H9 (cell line): ENCODE results near the gene ANKRD17. TPM values are rescaled to one million over a fixed set of nuclear protein-coding genes. Genes with fewer than 3 reads are reported as not detected.
A peak's percentile ranks its signal among the peaks of the same experiment; 100 is the strongest.

Experiments used
- DNase-seq: peaks from one replicate; pipeline ENCODE4 v3.0.0-alpha.2; 2017
- H2AFZ ChIP-seq: one replicate; pipeline ENCODE4 v1.6.1; 2013; ENCODE audit warnings: mild to moderate bottlenecking, low read length, control low read depth, moderate library complexity
- H2AK5ac ChIP-seq: 2 replicates; pipeline ENCODE4 v1.6.1; 2013; ENCODE audit warnings: low read length, control low read depth, mixed read lengths; ENCODE audit not compliant: insufficient read length
- H2BK120ac ChIP-seq: one replicate; pipeline ENCODE4 v1.6.1; 2013; ENCODE audit warnings: low read depth, mild to moderate bottlenecking, low read length, control low read depth, inconsistent platforms; ENCODE audit not compliant: poor library complexity, severe bottlenecking
- H2BK12ac ChIP-seq: 2 replicates; pipeline ENCODE4 v1.6.1; 2013; ENCODE audit warnings: low read length, control low read depth, mixed read lengths, low read depth; ENCODE audit not compliant: insufficient read length
- H2BK15ac ChIP-seq: 2 replicates; pipeline ENCODE4 v1.6.1; 2013; ENCODE audit warnings: low read depth, low read length, control low read depth
- H2BK20ac ChIP-seq: one replicate; pipeline ENCODE4 v1.6.1; 2013; ENCODE audit warnings: low read depth, mild to moderate bottlenecking, low read length, control low read depth, inconsistent platforms; ENCODE audit not compliant: poor library complexity, severe bottlenecking
- H2BK5ac ChIP-seq: 2 replicates; pipeline ENCODE4 v1.6.1; 2013; ENCODE audit warnings: low read length, control low read depth, mixed read lengths; ENCODE audit not compliant: insufficient read length
- H3K14ac ChIP-seq: 2 replicates; pipeline ENCODE4 v1.6.1; 2013; ENCODE audit warnings: low read length, control low read depth; ENCODE audit not compliant: insufficient read depth
- H3K18ac ChIP-seq: 2 replicates; pipeline ENCODE4 v1.6.1; 2013; ENCODE audit warnings: low read depth, mild to moderate bottlenecking, mixed read lengths, low read length, control low read depth; ENCODE audit not compliant: insufficient read length
- H3K23ac ChIP-seq: 2 replicates; pipeline ENCODE4 v1.6.1; 2013; ENCODE audit warnings: low read length, control low read depth, mixed read lengths, low read depth; ENCODE audit not compliant: insufficient read length
- H3K23me2 ChIP-seq: 2 replicates; pipeline ENCODE4 v1.6.1; 2013; ENCODE audit warnings: low read depth, mild to moderate bottlenecking, mixed read lengths, low read length, control low read depth; ENCODE audit not compliant: insufficient read length, poor library complexity, severe bottlenecking
- H3K27ac ChIP-seq: 2 replicates; pipeline ENCODE4 v1.5.1; 2013; ENCODE audit warnings: low read length, control low read depth, mixed read lengths, low read depth; ENCODE audit not compliant: insufficient read length
- H3K27me3 ChIP-seq: 2 replicates; pipeline ENCODE4 v1.6.1; 2013; ENCODE audit warnings: low read length, control low read depth, inconsistent platforms; ENCODE audit not compliant: insufficient read depth
- H3K4ac ChIP-seq: 2 replicates; pipeline ENCODE4 v1.6.1; 2013; ENCODE audit warnings: low read depth, mild to moderate bottlenecking, control low read depth, inconsistent platforms, low read length, moderate library complexity
- H3K4me1 ChIP-seq: 2 replicates; pipeline ENCODE4 v1.6.1; 2013; ENCODE audit warnings: low read length, control low read depth, inconsistent platforms; ENCODE audit not compliant: insufficient read depth
- H3K4me2 ChIP-seq: 2 replicates; pipeline ENCODE4 v1.6.1; 2013; ENCODE audit warnings: low read length, control low read depth, mixed read lengths; ENCODE audit not compliant: insufficient read length, insufficient read depth
- H3K56ac ChIP-seq: 2 replicates; pipeline ENCODE4 v1.6.1; 2013; ENCODE audit warnings: low read depth, mild to moderate bottlenecking, mixed read lengths, low read length, control low read depth; ENCODE audit not compliant: insufficient read length
- H3K79me1 ChIP-seq: 2 replicates; pipeline ENCODE4 v1.6.1; 2013; ENCODE audit warnings: low read depth, mild to moderate bottlenecking, moderate library complexity, low read length, control low read depth, inconsistent platforms; ENCODE audit not compliant: insufficient read depth, poor library complexity, severe bottlenecking
- H3K79me2 ChIP-seq: 2 replicates; pipeline ENCODE4 v1.6.1; 2013; ENCODE audit warnings: low read length, control low read depth, inconsistent platforms; ENCODE audit not compliant: insufficient read depth
- H3K9ac ChIP-seq: 2 replicates; pipeline ENCODE4 v1.6.1; 2013; ENCODE audit warnings: low read length, control low read depth, mixed read lengths; ENCODE audit not compliant: insufficient read length; ENCODE audit errors: extremely low read depth
- H3K9me3 ChIP-seq: one replicate; pipeline ENCODE4 v1.6.1; 2013; ENCODE audit warnings: low read depth, low read length, inconsistent platforms; ENCODE audit not compliant: control insufficient read depth
- H3T11ph ChIP-seq: one replicate; pipeline ENCODE4 v1.6.1; 2013; ENCODE audit warnings: mild to moderate bottlenecking, low read length, control low read depth, inconsistent platforms
- H4K20me1 ChIP-seq: one replicate; pipeline ENCODE4 v1.6.1; 2013; ENCODE audit not compliant: control insufficient read depth, insufficient read length, insufficient read depth
- H4K5ac ChIP-seq: 2 replicates; pipeline ENCODE4 v1.6.1; 2013; ENCODE audit warnings: low read depth, mild to moderate bottlenecking, mixed read lengths, low read length, control low read depth; ENCODE audit not compliant: insufficient read length
- H4K8ac ChIP-seq: replicated peaks from 2 replicates; pipeline ENCODE4 v1.6.1; 2013; ENCODE audit warnings: low read length, control low read depth, mixed read lengths, low read depth; ENCODE audit not compliant: insufficient read length
- H4K91ac ChIP-seq: 2 replicates; pipeline ENCODE4 v1.6.1; 2013; ENCODE audit warnings: low read depth, mild to moderate bottlenecking, moderate library complexity, mixed read lengths, low read length, control low read depth; ENCODE audit not compliant: insufficient read length
- H3K27ac Mint-ChIP-seq, 3 experiments: 2 replicates in 2 of 3; 3 replicates in 1 of 3; pipeline ENCODE4 v1.8.0; 2020 to 2021; ENCODE audit warnings: mixed read lengths in 3 of 3, mild to moderate bottlenecking in 1 of 3, moderate library complexity in 1 of 3
- H3K27me3 Mint-ChIP-seq: 2 replicates; pipeline ENCODE4 v1.8.0; 2021; ENCODE audit warnings: low read depth, mild to moderate bottlenecking, moderate library complexity, mixed read lengths
- H3K36me3 Mint-ChIP-seq, 3 experiments: 2 replicates in 2 of 3; 3 replicates in 1 of 3; pipeline ENCODE4 v1.8.0; 2020 to 2021; ENCODE audit warnings: low read depth in 3 of 3, mixed read lengths in 3 of 3; ENCODE audit not compliant: insufficient read depth in 1 of 3
- H3K4me1 Mint-ChIP-seq, 2 experiments: 2 replicates each; pipeline ENCODE4 v1.8.0; 2020; ENCODE audit warnings: mixed read lengths in 2 of 2
- H3K4me3 Mint-ChIP-seq, 2 experiments: 2 replicates in 1 of 2; 3 replicates in 1 of 2; pipeline ENCODE4 v1.8.0; 2020 to 2021; ENCODE audit warnings: mild to moderate bottlenecking in 2 of 2, mixed read lengths in 2 of 2, moderate library complexity in 1 of 2
- H3K9me3 Mint-ChIP-seq, 2 experiments: 2 replicates in 1 of 2; 3 replicates in 1 of 2; pipeline ENCODE4 v1.8.0; 2020; ENCODE audit warnings: mild to moderate bottlenecking in 2 of 2, mixed read lengths in 2 of 2, moderate library complexity in 1 of 2
- CTCF ChIP-seq: fragments of 200-600 bp; sonication (generic); conservative IDR thresholded peaks from 3 replicates; pipeline ENCODE4 v1.8.0; 2021; ENCODE audit warnings: antibody characterized with exemption, mild to moderate bottlenecking
- whole genome bisulfite sequencing: extraction: QIAGEN DNeasy Blood & Tissue Kit; methylation state at CpG from one replicate; pipeline ENCODE4 v1.1.7; 2013; ENCODE audit warnings: missing lambda C conversion rate, low lambda C conversion rate, mixed read lengths; ENCODE audit not compliant: insufficient read length; ENCODE audit errors: extremely low coverage; 5-methylcytosine and 5-hydroxymethylcytosine counted together
- total RNA-seq: library from RNA; stranded (reverse); gene quantifications from 2 replicates; pipeline ENCODE4 v1.2.1, GENCODE V29; 2021

The ANKRD17 gene
- total RNA-seq, 1 experiment from 2014 or later, result 82.4 TPM

DNA sequence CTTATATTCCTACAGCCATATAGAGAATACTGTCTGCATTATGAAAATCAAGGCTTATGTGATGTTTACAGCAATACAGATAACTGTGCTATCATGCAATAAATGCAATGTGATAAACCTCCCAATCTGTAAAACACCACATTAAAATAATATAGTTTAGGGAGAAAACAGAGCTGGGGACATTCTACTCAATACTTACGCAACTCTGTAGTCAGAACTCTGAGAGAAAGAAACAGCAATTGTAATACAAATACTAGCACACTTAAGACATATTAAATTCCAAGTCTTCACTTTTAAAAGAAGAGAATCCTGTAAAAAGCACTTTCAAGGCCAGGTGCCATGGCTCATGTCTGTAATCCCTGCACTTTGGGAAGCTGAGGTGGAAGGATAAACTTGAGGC lies 61.4 kb downstream of the ANKRD17 start:
- Mint-ChIP-seq H3K4me1 (peaks cover 21 to 26% of the 10 kb centered on the region in 2 experiments), H3K27me3 (no peaks in the 10 kb centered on the region), H3K27ac (peak overlapping the region in 1 of 3 experiments; percentile 82; a peak in 1 of 7 replicates), H3K36me3 (no peaks in the 10 kb centered on the region; a peak in 1 of 7 replicates), H3K4me3 (no peak overlapping the region), H3K9me3 (no peaks in the 10 kb centered on the region)
- TF ChIP-seq CTCF, result no peak
- no peak overlapping the region for H4K91ac ChIP-seq
- no peaks in the 10 kb centered on the region for H3K4me1 ChIP-seq
- no peak for DNase-seq
- H3T11ph ChIP-seq, result no peak overlapping the region
- H2BK5ac ChIP-seq, result no peak overlapping the region
- H2BK12ac ChIP-seq, result no peak overlapping the region
- H2BK20ac ChIP-seq, result no peak overlapping the region
- no peak overlapping the region for H3K4me2 ChIP-seq
- no peak overlapping the region for H2AFZ ChIP-seq
- H3K79me2 ChIP-seq, result peaks cover 3% of the 10 kb centered on the region; the same call in 1 of the 2 replicates
- H3K14ac ChIP-seq, result no peak overlapping the region
- H3K79me1 ChIP-seq, result no peaks in the 10 kb centered on the region
- no peaks in the 10 kb centered on the region for H3K23me2 ChIP-seq
- H2AK5ac ChIP-seq, result no peak overlapping the region
- no peak overlapping the region for H3K4ac ChIP-seq
- H3K56ac ChIP-seq, result no peak overlapping the region
- H3K23ac ChIP-seq, result no peak overlapping the region
- no peak overlapping the region for H3K18ac ChIP-seq
- no peak overlapping the region for H4K8ac ChIP-seq
- H3K27me3 ChIP-seq, result no peaks in the 10 kb centered on the region
- H3K9ac ChIP-seq, result no peak overlapping the region
- H4K20me1 ChIP-seq, result no peaks in the 10 kb centered on the region
- no peak overlapping the region for H2BK15ac ChIP-seq
- H3K9me3 ChIP-seq, result no peaks in the 10 kb centered on the region
- H2BK120ac ChIP-seq, result no peak overlapping the region
- H4K5ac ChIP-seq, result no peak overlapping the region
- H3K27ac ChIP-seq, result no peak overlapping the region
- WGBS, result no CpG with 5 or more reads among the region's 1 CpG
